Testis (tissue), 2 donors: ENCODE results near the gene ACBD6.

Source experiments
- CTCF ChIP-seq, 3 experiments: fragments of 450-650 bp in 2 of 3; fragments of 200-600 bp in 1 of 3; sonication (generic) in 1 of 3; IDR thresholded peaks; one replicate each; pipeline ENCODE4 v1.5.1; 2016 to 2019; ENCODE audit warnings: antibody characterized with exemption in 3 of 3, mild to moderate bottlenecking in 2 of 3, moderate library complexity in 1 of 3
- POLR2A ChIP-seq: fragments of 450-650 bp; IDR thresholded peaks from one replicate; pipeline ENCODE4 v1.6.1; 2017; ENCODE audit warnings: antibody characterized with exemption, mild to moderate bottlenecking, moderate library complexity

GRCh38 chr1:180257028-180257386 lies 245.4 kb downstream of the ACBD6 start:
- TF ChIP-seq POLR2A = no peak
- no peak for TF ChIP-seq CTCF (IDR thresholded peaks at IDR 0.05)
